Duodenal mucosa (tissue), 2 donors: ENCODE measurements around the gene EPS8L3.
"Not testable (repeated sequence)": the region's sequence is repeated elsewhere in the genome, so short reads cannot be mapped to it uniquely, and the experiment has no call there.

Experiments used
- H3K27ac ChIP-seq: one replicate; pipeline ENCODE4 v1.7.0; 2013; ENCODE audit warnings: low read depth, low read length
- H3K27me3 ChIP-seq, 2 donors: one replicate each; pipeline ENCODE4 v1.7.0; 2013; ENCODE audit warnings: low read length in 2 of 2, control low read depth in 1 of 2; ENCODE audit not compliant: insufficient read depth in 2 of 2, control insufficient read depth in 1 of 2
- H3K36me3 ChIP-seq, 2 donors: one replicate each; pipeline ENCODE4 v1.7.0; 2013; ENCODE audit warnings: low read length in 2 of 2, control low read depth in 1 of 2; ENCODE audit not compliant: insufficient read depth in 2 of 2, control insufficient read depth in 1 of 2
- H3K4me1 ChIP-seq, 2 donors: one replicate each; pipeline ENCODE4 v1.7.0; 2013; ENCODE audit warnings: low read length in 2 of 2, control low read depth in 1 of 2; ENCODE audit not compliant: insufficient read depth in 2 of 2, control insufficient read depth in 1 of 2
- H3K4me3 ChIP-seq, 2 donors: one replicate each; pipeline ENCODE4 v1.7.0; 2013; ENCODE audit warnings: low read length in 2 of 2, low read depth in 1 of 2
- H3K9ac ChIP-seq, 2 donors: one replicate each; pipeline ENCODE4 v1.7.0; 2013; ENCODE audit warnings: low read length in 2 of 2, low read depth in 1 of 2
- H3K9me3 ChIP-seq, 2 donors: one replicate each; pipeline ENCODE4 v1.7.0; 2013; ENCODE audit warnings: low read length in 2 of 2, control low read depth in 1 of 2; ENCODE audit not compliant: control insufficient read depth in 1 of 2

Gene EPS8L3

DNA sequence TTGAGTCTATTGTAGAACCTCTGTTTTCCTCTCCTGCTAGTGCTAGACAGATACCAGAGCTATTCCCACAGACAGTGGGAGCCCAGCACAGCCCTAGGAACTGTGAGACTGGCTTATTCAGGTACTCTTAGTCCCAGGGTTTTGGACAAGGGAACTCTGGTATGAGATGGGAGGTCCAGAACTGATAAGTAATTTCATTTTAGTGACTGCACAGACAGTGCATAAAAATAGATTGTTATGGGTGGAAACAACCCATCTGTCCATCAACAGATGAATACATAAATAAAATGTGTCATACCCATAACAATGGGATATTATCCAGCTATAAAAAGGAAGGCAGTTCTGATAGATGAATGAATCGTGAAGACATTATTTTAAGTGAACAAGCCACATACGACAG, 9.0 kb downstream of the EPS8L3 start:
- no peaks in the 10 kb centered on the region for H3K27me3 ChIP-seq
- peaks cover 0 to 6% of the 10 kb centered on the region in 2 donors for H3K4me1 ChIP-seq
- peaks cover 0 to 2% of the 10 kb centered on the region in 2 donors for H3K9me3 ChIP-seq
- peaks cover 65 to 95% of the 10 kb centered on the region in 2 donors for H3K36me3 ChIP-seq
- H3K27ac ChIP-seq, result no peak overlapping the region
- no peak overlapping the region for H3K4me3 ChIP-seq
- H3K9ac ChIP-seq, result no peak overlapping the region

DNA sequence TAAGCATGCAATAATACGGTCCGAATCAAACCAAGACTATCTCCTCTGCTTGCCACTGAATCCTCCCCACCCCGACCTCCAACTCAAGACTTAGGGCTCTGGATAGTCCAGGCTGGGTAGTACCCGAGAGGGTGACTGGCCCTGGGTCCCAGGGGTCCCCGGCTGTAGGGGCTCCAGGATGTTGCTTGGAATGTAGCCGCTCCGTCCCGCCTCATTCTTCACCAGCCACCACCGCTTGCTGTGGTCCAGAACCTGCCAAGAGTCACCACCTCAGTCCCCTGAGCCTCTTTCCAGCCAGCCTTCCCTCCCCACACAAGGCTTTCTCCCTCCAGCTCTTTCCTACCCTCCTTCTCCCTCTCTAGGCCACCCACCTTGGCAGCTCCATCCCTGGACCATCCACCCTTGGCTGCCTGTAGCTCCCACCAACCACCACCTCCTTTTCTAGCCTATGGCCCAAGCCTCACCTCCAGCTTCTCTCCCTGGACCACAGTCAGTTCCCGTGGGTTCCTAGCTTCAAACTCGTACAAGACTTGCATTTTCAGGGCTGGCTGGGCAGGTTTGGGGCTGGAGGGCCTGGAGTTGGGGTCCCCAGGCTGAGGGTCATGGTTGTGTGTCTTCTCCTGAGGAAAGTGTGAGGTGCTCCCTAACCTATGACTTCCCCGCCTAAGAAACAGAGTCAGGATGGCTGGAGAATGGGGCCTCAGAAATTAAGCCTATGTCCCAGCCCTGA, 12.0 kb downstream of the EPS8L3 start:
- Histone ChIP-seq H3K4me3 (no peak overlapping the region), H3K4me1 (no peaks in the 10 kb centered on the region), H3K27ac (no peak overlapping the region), H3K36me3 (peaks cover 46 to 79% of the 10 kb centered on the region in 2 donors), H3K9me3 (peaks cover 0 to 7% of the 10 kb centered on the region in 2 donors), H3K27me3 (no peaks in the 10 kb centered on the region), H3K9ac (no peak overlapping the region)

DNA sequence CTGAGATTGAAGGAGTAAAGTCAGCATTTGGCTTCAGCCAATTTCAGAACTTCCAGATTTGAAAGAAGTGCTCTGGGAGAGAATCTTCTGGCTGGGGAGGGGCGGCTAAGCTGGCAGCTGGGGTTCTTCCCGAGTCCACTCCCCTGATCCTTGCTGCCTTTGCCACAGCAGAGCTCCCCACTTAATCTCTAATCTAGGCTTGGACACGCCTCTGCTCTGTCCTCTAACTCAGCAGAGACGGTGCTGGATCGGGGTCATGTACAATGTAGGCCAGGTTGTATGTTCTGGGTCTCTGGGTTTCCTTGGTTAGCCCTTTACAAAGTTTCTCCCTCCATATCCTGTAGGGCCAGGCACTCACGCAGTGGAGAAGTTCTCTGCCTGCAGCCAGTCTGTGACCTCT, 12.8 kb downstream of the EPS8L3 start:
- Histone ChIP-seq H3K27ac (no peak overlapping the region), H3K36me3 (peaks cover 44 to 71% of the 10 kb centered on the region in 2 donors), H3K4me1 (no peaks in the 10 kb centered on the region), H3K9me3 (peaks cover 0 to 7% of the 10 kb centered on the region in 2 donors), H3K27me3 (no peaks in the 10 kb centered on the region), H3K4me3 (no peak overlapping the region), H3K9ac (no peak overlapping the region)

DNA sequence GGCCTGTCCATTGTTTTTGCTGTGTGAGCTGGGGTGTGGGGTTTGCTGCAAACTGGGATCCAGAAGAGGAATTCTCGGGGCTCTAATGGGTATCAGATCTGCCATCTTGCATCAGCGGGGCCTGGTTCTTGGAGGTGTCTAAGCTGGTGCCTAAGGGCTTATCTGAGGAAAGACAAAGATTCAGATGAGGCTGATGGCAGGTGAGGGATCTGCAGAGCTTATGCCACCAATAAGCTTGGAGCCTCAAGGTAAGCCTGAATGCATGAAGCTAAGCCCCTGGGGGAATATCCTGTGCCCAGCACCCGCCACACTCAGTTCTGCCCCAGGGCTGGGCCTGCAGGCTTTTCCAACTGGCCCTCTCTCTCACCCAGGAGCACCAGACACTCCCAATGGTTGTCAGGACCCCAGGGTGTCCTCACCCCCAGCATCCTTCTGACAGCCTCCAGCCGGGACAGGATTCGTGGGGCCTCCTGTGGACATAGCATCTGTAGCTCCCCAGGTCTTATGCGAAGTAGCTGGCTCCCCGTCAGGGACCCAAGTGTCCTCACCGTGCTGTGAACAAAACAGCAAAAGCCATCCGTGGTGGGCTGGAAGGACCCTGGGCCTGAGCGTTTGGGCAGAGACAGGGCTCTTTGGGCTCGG, 13.4 kb downstream of the EPS8L3 start:
- Histone ChIP-seq H3K27me3 (no peaks in the 10 kb centered on the region), H3K4me3 (no peak overlapping the region), H3K27ac (no peak overlapping the region), H3K9me3 (peaks cover 0 to 7% of the 10 kb centered on the region in 2 donors), H3K36me3 (peaks cover 41 to 66% of the 10 kb centered on the region in 2 donors), H3K9ac (no peak overlapping the region), H3K4me1 (no peaks in the 10 kb centered on the region)

DNA sequence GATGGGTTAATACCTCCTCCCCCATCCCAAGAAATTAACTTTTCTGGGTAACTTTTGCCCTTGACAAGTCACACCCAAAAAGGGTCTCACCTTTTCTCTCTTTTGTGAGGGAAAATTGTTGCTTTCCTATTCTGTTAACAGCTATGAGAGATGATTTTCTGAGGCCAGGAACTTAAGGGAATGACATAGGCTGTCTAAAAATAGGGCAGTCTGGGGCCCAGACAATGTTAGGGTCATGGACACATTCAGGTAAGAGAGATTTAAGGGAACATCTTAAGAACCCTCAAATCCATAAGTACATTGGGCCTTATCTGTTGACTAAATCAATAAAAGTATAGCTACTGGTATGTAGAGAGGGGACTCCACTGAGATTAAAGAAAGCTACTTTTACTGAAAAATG, 14.5 kb downstream of the EPS8L3 start:
- H3K27ac ChIP-seq, result no peak overlapping the region
- H3K4me1 ChIP-seq, result no peaks in the 10 kb centered on the region
- H3K9ac ChIP-seq, result no peak overlapping the region
- peaks cover 35 to 55% of the 10 kb centered on the region in 2 donors for H3K36me3 ChIP-seq
- H3K9me3 ChIP-seq, result peaks cover 0 to 7% of the 10 kb centered on the region in 2 donors
- H3K27me3 ChIP-seq, result no peaks in the 10 kb centered on the region
- H3K4me3 ChIP-seq, result no peak overlapping the region

DNA sequence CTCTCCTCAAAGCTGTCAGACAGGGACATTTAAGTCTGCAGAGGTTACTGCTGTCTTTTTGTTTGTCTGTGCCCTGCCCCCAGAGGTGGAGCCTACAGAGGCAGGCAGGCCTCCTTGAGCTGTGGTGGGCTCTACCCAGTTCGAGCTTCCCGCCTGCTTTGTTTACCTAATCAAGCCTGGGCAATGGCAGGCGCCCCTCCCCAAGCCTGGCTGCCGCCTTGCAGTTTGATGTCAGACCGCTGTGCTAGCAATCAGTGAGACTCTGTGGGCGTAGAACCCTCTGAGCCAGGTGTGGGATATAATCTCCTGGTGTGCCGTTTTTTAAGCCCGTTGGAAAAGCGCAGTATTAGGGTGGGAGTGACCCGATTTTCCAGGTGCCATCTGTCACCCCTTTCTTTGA, 15.4 kb downstream of the EPS8L3 start:
- H3K9me3 ChIP-seq, result not testable (repeated sequence)

DNA sequence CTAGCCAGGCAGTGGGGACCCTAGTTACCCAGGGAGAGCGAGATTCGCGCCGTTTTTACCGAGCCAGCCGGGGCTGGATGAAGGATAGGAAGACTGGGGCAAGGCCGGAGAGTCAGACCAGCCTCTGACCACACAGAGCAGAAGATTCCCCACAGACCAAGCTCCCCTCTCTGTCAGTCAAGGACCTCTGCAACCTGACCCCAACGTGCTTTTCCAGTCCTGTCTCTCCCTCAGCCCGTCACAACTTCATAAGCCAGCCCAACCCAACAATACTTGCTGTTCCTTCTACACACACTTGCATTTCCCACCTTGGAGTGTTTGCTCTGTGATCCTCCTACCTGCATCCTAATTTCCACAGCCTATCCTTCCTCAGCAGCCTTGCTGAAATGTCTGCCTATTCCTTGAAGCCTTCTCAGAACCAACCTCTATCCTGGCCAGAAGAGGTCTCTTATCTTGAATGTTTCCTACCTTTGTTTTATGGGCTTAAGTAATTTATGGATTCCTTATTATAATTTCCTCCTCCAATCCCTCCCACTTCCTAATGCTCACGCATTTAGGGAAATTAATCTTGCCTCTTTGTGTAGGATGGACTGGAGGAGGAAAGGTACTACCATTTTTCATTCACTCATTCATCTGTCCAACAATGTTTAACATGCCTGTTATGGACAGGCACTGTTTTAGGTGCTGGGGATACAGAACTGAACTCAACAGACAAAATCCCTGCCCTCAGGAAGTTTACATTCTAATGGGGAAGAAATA, 22.9 kb downstream of the EPS8L3 start, which contains the start of gene GSTM3:
GSTM3 (minus strand) TSS at position 424 of the 759 bp plus-strand sequence. CDS start 751 bp downstream, outside the sequence.
- Histone ChIP-seq H3K4me3 (peak within 1 kb of the TSS; percentile 69 to 82), H3K36me3 (peaks cover 13 to 19% of the 10 kb centered on the region in 2 donors), H3K9me3 (no peaks in the 10 kb centered on the region), H3K27ac (peak within 1 kb of the TSS; percentile 79), H3K4me1 (peaks cover 5 to 18% of the 10 kb centered on the region in 2 donors), H3K9ac (peak within 1 kb of the TSS; percentile 75 to 76), H3K27me3 (no peaks in the 10 kb centered on the region)

More for the DNA sequence above, 15.4 kb downstream of the EPS8L3 start:
- H3K27ac ChIP-seq, H3K27me3 ChIP-seq, H3K4me1 ChIP-seq, H3K4me3 ChIP-seq, H3K9ac ChIP-seq: not testable (repeated sequence)
- peaks cover 30 to 46% of the 10 kb centered on the region in 2 donors for H3K36me3 ChIP-seq

DNA sequence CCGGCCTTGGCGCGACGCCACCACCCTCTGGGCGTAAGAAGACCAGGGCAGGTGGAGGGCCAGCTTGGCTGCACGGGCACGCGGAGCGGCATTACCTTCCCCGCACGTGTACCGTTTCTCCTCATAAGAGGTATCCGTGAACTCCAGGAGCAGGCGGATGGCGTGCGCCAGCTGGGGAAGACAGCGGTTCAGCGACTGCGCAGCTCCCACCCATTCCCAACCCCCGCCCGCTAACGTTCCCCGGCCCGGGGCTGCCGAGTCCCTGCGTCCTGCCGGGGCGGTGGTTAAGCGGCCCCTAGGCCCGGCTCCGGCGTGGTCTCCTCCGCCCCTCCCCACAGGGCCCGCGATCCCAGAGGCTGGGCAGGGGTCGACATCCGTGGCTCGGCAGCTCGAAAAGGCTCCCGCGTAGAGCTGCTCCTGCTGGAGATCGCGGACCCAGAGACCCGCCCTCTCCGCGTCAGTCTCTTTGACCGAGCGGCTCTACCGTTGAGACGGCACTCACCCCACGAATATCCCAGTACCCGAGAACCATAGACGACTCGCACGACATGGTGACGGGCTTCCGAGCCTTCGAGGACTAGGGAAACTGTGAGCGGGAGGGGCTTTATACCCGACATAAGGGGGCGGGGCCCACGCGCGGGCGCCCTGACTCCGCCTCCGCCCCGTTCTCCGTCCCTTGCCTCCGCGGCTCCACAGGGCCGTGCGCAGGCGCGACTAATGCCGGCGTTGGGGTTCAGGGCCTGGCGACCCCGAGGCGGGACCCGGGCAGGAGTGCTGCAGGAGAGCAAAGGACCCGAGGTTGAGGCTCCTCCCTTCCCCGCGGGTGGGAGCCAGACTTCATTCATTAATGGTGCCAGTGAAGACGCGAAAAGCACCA, 23.7 kb downstream of the EPS8L3 start:
- Histone ChIP-seq H3K4me3 (peak overlapping the region; percentile 69 to 82), H3K27ac (peak overlapping the region; percentile 79)

DNA sequence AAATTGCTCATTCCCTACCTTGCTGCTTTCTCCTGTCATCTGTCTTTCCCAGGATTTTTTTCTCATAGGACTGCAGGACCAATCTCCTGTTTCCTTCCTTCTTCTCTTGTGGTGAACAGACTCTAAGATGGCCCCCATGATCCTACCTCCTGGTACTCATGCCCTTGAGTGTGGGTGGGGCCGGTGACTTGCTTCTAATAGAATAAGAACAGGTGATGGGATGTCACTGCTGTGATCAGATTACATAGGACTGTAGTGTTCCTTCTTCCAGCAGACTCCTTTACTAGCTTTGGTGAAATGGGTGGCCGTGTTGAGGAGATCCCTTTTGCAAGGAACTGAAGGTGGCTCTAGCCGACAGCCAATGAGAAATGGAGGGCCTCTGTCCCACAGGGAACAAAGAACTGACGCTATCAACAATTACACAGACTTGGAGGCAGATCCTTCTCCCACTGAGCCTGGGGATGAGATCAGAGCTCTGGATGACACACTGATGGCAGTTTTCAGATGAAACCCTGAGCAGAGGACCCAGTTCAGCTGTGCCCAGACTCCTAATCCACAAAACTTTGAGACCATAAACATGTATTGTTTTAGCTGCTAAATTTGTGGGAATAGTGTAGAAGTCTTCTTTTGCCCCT, 30.4 kb downstream of the EPS8L3 start:
- Histone ChIP-seq H3K27me3 (no peaks in the 10 kb centered on the region), H3K9me3 (no peaks in the 10 kb centered on the region), H3K27ac (no peak overlapping the region), H3K9ac (no peak overlapping the region), H3K36me3 (peaks cover 13 to 19% of the 10 kb centered on the region in 2 donors), H3K4me1 (peaks cover 15 to 18% of the 10 kb centered on the region in 2 donors), H3K4me3 (no peak overlapping the region)

More for the DNA sequence above, 23.7 kb downstream of the EPS8L3 start:
- Histone ChIP-seq H3K27me3 (no peaks in the 10 kb centered on the region), H3K9me3 (no peaks in the 10 kb centered on the region), H3K9ac (peak overlapping the region; percentile 75 to 76), H3K36me3 (peaks cover 13 to 19% of the 10 kb centered on the region in 2 donors), H3K4me1 (peaks cover 5 to 18% of the 10 kb centered on the region in 2 donors)
